HepG2 (cell line): ENCODE data around the gene S100A13. TPM values are rescaled to one million over a fixed set of nuclear protein-coding genes. Genes with fewer than 3 reads are reported as not detected.
A peak's percentile ranks its signal among the peaks of the same experiment; 100 is the strongest.

Source experiments
- AGO1 ChIP-seq: fragments of 200-400 bp; formaldehyde crosslinking; IDR thresholded peaks from 2 replicates; pipeline ENCODE4 v1.6.1; 2017; ENCODE audit warnings: mild to moderate bottlenecking, low read depth, low read length, moderate library complexity; ENCODE audit not compliant: poor library complexity, severe bottlenecking
- CCDC6 ChIP-seq: sonication (generic); formaldehyde crosslinking; IDR thresholded peaks from 2 replicates; pipeline ENCODE4 v1.8.1; 2022; ENCODE audit warnings: mild to moderate bottlenecking, missing genetic modification reagents, moderate library complexity
- HDAC2 ChIP-seq: sonication (generic); formaldehyde crosslinking; IDR thresholded peaks from 2 replicates; pipeline ENCODE4 v1.4.0; 2020; ENCODE audit warnings: missing genetic modification reagents
- HOXD1 ChIP-seq: sonication (generic); formaldehyde crosslinking; IDR thresholded peaks from 2 replicates; pipeline ENCODE4 v1.5.0; 2020; ENCODE audit warnings: missing genetic modification reagents
- KDM6A ChIP-seq: IDR thresholded peaks from 2 replicates; pipeline ENCODE4 v1.6.1; 2016; ENCODE audit warnings: low read depth
- KLF15 ChIP-seq: sonication (generic); formaldehyde crosslinking; IDR thresholded peaks from 2 replicates; pipeline ENCODE4 v1.8.1; 2023; ENCODE audit warnings: borderline replicate concordance, mild to moderate bottlenecking, inconsistent platforms, missing genetic modification reagents, mixed read lengths
- KMT2B ChIP-seq: IDR thresholded peaks from 2 replicates; pipeline ENCODE4 v1.6.1; 2016; ENCODE audit warnings: missing genetic modification reagents, missing compliant biosample characterization
- MATR3 ChIP-seq: sonication (generic); formaldehyde crosslinking; IDR thresholded peaks from 2 replicates; pipeline ENCODE4 v1.4.0; 2020; ENCODE audit warnings: missing genetic modification reagents
- NCOA2 ChIP-seq: sonication (generic); formaldehyde crosslinking; IDR thresholded peaks from 2 replicates; pipeline ENCODE4 v1.8.0; 2022; ENCODE audit warnings: inconsistent platforms
- NPAS2 ChIP-seq: sonication (generic); formaldehyde crosslinking; IDR thresholded peaks from 2 replicates; pipeline ENCODE4 v1.8.0; 2022; ENCODE audit warnings: mild to moderate bottlenecking, missing genetic modification reagents, borderline replicate concordance
- SMAD3 ChIP-seq: sonication (generic); formaldehyde crosslinking; IDR thresholded peaks from 2 replicates; pipeline ENCODE4 v1.4.0; 2020; ENCODE audit warnings: missing genetic modification reagents
- SMYD3 ChIP-seq: sonication (generic); formaldehyde crosslinking; IDR thresholded peaks from 2 replicates; pipeline ENCODE4 v1.8.1; 2023; ENCODE audit warnings: mild to moderate bottlenecking, missing genetic modification reagents
- ZFP37 ChIP-seq: sonication (generic); formaldehyde crosslinking; IDR thresholded peaks from 2 replicates; pipeline ENCODE4 v1.4.0; 2020; ENCODE audit warnings: missing genetic modification reagents, borderline replicate concordance
- ZFP82 ChIP-seq: sonication (generic); formaldehyde crosslinking; IDR thresholded peaks from 2 replicates; pipeline ENCODE4 v1.5.1; 2020; ENCODE audit warnings: mild to moderate bottlenecking, missing genetic modification reagents, borderline replicate concordance
- ZNF569 ChIP-seq: sonication (generic); formaldehyde crosslinking; IDR thresholded peaks from 2 replicates; pipeline ENCODE4 v1.5.0; 2020; ENCODE audit warnings: mild to moderate bottlenecking, missing genetic modification reagents, moderate library complexity, borderline replicate concordance
- ZNF737 ChIP-seq: sonication (generic); formaldehyde crosslinking; IDR thresholded peaks from 2 replicates; pipeline ENCODE4 v1.5.0; 2020; ENCODE audit warnings: missing genetic modification reagents, mild to moderate bottlenecking, borderline replicate concordance
- polyA plus RNA-seq, 8 experiments: library from polyadenylated mRNA; depleted of rRNA in 3 of 8; stranded (reverse) in 7 of 8; unstranded in 1 of 8; fragments of >200 nt; fragmentation: Illumina TruSeq in 4 of 8; extraction: Trizol in 4 of 8; gene quantifications; 2 replicates each; pipeline versions ENCODE4 v1.2.1 to v1.2.3, GENCODE V29; 2011 to 2016; ENCODE audit warnings: low read depth in 4 of 8, missing spikeins in 1 of 8, mixed read lengths in 1 of 8; ENCODE audit not compliant: insufficient read depth in 1 of 8
- total RNA-seq, 5 experiments: library from RNA; depleted of rRNA; stranded (reverse); fragments of >200 nt; fragmentation: Illumina TruSeq; extraction: Trizol; gene quantifications; 2 replicates each; pipeline ENCODE4 v1.2.3, GENCODE V29; 2016; ENCODE audit warnings: low read depth in 1 of 5
- TF ChIP-seq, protein P1 (sequence below): sonication (generic); formaldehyde crosslinking; IDR thresholded peaks from 2 replicates; pipeline ENCODE4 v1.5.0; 2020; ENCODE audit warnings: missing genetic modification reagents
- TF ChIP-seq, protein P2 (sequence below): sonication (generic); formaldehyde crosslinking; IDR thresholded peaks from 2 replicates; pipeline ENCODE4 v1.9.0; 2021; ENCODE audit warnings: missing genetic modification reagents, borderline replicate concordance
- TF ChIP-seq, protein P3 (sequence below): sonication (generic); formaldehyde crosslinking; IDR thresholded peaks from 2 replicates; pipeline ENCODE4 v1.5.0; 2020; ENCODE audit warnings: missing genetic modification reagents, mild to moderate bottlenecking, borderline replicate concordance
- TF ChIP-seq, protein P4 (sequence below): sonication (generic); formaldehyde crosslinking; IDR thresholded peaks from 2 replicates; pipeline ENCODE4 v1.4.0; 2020; ENCODE audit warnings: missing genetic modification reagents
- TF ChIP-seq, protein P5 (sequence below): sonication (generic); formaldehyde crosslinking; IDR thresholded peaks from 2 replicates; pipeline ENCODE4 v1.4.0; 2020; ENCODE audit warnings: missing genetic modification reagents, borderline replicate concordance

Gene S100A13
- total and polyA plus RNA-seq, 2 of the 13 experiments (the other 11 are each of a cell fraction or from before 2014, with no cell fraction given), result 89.5 to 172 TPM

DNA sequence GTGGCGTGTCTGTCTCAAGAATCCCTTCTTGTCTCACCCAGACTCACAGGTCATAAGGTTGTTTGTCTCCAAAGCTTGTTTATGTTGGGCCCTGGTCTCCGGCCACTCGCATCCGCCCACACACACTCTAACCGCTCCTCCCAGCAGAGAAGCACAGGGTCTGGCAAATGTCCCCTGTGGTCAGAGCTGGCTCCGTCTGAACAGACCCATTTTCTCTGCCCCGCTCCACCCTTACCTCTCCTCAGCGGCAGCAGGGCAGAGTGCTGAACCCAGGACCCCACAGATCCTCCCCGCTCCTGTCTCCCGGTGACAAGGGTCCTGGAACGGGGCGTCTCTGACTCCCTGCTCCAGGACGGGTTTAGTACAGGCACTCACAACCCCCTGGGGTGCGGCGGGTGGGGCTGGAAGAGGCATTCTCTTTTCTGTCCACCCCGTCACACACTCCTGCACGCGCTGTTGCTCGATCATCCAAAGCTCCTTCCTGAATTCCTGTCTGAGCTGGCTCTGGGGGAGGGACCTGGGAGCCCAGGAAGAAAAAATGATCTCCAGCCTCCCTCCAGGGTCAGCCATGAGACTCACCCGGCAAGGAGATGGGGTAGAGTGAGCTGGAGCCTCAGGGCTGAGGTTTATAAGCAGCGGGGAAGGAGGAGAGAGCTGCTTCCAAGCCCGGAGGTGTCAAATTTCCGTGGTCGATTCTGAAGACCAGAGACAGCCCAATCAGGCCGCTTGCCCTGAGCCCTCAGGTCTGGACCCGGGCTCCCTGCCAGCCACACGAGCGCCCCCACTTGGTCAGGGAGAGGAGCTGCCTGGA lies at the start of gene S100A13 (continued):
- TF ChIP-seq, protein P1, sequence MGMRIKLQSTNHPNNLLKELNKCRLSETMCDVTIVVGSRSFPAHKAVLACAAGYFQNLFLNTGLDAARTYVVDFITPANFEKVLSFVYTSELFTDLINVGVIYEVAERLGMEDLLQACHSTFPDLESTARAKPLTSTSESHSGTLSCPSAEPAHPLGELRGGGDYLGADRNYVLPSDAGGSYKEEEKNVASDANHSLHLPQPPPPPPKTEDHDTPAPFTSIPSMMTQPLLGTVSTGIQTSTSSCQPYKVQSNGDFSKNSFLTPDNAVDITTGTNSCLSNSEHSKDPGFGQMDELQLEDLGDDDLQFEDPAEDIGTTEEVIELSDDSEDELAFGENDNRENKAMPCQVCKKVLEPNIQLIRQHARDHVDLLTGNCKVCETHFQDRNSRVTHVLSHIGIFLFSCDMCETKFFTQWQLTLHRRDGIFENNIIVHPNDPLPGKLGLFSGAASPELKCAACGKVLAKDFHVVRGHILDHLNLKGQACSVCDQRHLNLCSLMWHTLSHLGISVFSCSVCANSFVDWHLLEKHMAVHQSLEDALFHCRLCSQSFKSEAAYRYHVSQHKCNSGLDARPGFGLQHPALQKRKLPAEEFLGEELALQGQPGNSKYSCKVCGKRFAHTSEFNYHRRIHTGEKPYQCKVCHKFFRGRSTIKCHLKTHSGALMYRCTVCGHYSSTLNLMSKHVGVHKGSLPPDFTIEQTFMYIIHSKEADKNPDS (CRISPR knock-in tag), result peak; percentile 64; the same call in 1 of the 2 replicates
- TF ChIP-seq, protein P2, sequence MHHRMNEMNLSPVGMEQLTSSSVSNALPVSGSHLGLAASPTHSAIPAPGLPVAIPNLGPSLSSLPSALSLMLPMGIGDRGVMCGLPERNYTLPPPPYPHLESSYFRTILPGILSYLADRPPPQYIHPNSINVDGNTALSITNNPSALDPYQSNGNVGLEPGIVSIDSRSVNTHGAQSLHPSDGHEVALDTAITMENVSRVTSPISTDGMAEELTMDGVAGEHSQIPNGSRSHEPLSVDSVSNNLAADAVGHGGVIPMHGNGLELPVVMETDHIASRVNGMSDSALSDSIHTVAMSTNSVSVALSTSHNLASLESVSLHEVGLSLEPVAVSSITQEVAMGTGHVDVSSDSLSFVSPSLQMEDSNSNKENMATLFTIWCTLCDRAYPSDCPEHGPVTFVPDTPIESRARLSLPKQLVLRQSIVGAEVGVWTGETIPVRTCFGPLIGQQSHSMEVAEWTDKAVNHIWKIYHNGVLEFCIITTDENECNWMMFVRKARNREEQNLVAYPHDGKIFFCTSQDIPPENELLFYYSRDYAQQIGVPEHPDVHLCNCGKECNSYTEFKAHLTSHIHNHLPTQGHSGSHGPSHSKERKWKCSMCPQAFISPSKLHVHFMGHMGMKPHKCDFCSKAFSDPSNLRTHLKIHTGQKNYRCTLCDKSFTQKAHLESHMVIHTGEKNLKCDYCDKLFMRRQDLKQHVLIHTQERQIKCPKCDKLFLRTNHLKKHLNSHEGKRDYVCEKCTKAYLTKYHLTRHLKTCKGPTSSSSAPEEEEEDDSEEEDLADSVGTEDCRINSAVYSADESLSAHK (CRISPR knock-in tag), result no peak
- no peak for TF ChIP-seq MATR3 (CRISPR knock-in tag)
- TF ChIP-seq, protein P3, sequence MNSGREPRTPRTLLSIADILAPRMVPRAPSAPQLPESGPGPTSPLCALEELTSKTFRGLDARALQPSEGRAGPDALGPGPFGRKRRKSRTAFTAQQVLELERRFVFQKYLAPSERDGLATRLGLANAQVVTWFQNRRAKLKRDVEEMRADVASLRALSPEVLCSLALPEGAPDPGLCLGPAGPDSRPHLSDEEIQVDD (CRISPR knock-in tag), result 0 out of 2 replicates have a peak, but pooled peaks have one; percentile 27
- TF ChIP-seq KDM6A, result no peak
- TF ChIP-seq SMYD3, result no peak
- no peak for TF ChIP-seq HOXD1
- TF ChIP-seq ZFP82 (CRISPR knock-in tag), result no peak
- TF ChIP-seq ZNF569 (CRISPR knock-in tag), result no peak
- TF ChIP-seq SMAD3 (CRISPR knock-in tag), result no peak
- peak; percentile 66; the same call in 1 of the 2 replicates for TF ChIP-seq CCDC6 (CRISPR knock-in tag)
- no peak for TF ChIP-seq HDAC2 (CRISPR knock-in tag)
- no peak for TF ChIP-seq ZFP37 (CRISPR knock-in tag)
- TF ChIP-seq, protein P4, sequence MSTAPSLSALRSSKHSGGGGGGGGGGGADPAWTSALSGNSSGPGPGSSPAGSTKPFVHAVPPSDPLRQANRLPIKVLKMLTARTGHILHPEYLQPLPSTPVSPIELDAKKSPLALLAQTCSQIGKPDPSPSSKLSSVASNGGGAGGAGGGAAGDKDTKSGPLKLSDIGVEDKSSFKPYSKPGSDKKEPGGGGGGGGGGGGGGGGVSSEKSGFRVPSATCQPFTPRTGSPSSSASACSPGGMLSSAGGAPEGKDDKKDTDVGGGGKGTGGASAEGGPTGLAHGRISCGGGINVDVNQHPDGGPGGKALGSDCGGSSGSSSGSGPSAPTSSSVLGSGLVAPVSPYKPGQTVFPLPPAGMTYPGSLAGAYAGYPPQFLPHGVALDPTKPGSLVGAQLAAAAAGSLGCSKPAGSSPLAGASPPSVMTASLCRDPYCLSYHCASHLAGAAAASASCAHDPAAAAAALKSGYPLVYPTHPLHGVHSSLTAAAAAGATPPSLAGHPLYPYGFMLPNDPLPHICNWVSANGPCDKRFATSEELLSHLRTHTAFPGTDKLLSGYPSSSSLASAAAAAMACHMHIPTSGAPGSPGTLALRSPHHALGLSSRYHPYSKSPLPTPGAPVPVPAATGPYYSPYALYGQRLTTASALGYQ, result no peak
- no peak for TF ChIP-seq KLF15 (CRISPR knock-in tag)
- no peak for TF ChIP-seq NCOA2
- TF ChIP-seq, protein P5, sequence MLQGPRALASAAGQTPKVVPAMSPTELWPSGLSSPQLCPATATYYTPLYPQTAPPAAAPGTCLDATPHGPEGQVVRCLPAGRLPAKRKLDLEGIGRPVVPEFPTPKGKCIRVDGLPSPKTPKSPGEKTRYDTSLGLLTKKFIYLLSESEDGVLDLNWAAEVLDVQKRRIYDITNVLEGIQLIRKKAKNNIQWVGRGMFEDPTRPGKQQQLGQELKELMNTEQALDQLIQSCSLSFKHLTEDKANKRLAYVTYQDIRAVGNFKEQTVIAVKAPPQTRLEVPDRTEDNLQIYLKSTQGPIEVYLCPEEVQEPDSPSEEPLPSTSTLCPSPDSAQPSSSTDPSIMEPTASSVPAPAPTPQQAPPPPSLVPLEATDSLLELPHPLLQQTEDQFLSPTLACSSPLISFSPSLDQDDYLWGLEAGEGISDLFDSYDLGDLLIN (CRISPR knock-in tag), result no peak
- no peak for TF ChIP-seq AGO1
- TF ChIP-seq ZNF737 (CRISPR knock-in tag), result no peak
- no peak for TF ChIP-seq NPAS2 (CRISPR knock-in tag)
- TF ChIP-seq KMT2B (CRISPR knock-in tag), result no peak
